GM19099 (cell line): ENCODE data around the gene ZNF419.

Source experiments
- POLR2A ChIP-seq: IDR thresholded peaks from 3 replicates; pipeline ENCODE4 v1.6.1; 2011; ENCODE audit warnings: low read depth; ENCODE audit not compliant: insufficient read length; ENCODE audit errors: extremely low read depth

ZNF419 gene

DNA sequence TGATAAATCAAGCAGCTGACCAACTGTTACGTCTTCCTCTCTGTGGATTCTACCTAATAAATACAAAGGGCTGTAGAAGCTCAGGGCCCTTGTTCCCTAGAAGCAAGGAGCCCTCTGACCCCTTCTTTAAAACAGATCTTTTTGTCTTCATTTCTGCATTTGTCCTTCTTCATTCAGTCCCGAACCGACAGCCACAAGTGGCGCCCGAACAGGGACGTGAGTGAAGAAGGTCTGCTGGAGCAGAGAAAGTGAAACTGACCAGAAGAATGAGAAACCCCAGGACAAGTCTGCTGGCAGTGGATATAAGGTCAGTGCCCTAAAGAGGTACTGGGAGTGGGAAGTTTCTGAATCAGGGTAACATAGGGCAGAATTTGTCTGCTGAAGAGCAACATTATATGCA, 25.3 kb downstream of the ZNF419 start:
- no peak for TF ChIP-seq POLR2A

DNA sequence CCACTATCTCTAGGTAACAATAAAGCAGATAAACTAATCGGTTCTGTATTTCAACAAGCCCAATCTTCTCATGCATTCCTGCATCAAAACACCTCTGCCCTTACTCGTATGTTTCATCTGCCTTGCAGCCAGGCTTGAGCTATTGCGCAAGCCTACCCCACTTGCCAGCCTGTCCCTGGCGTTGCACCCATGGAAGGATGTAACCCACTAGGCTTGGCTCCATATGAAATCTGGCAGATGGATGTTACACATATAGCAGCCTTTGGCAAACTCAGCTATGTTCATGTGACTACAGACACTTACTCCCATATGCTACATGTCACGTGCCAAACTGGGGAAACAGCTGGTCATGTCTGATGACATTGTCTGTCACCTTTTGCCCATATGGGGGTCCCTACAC, 27.7 kb downstream of the ZNF419 start:
- TF ChIP-seq POLR2A: no peak

DNA sequence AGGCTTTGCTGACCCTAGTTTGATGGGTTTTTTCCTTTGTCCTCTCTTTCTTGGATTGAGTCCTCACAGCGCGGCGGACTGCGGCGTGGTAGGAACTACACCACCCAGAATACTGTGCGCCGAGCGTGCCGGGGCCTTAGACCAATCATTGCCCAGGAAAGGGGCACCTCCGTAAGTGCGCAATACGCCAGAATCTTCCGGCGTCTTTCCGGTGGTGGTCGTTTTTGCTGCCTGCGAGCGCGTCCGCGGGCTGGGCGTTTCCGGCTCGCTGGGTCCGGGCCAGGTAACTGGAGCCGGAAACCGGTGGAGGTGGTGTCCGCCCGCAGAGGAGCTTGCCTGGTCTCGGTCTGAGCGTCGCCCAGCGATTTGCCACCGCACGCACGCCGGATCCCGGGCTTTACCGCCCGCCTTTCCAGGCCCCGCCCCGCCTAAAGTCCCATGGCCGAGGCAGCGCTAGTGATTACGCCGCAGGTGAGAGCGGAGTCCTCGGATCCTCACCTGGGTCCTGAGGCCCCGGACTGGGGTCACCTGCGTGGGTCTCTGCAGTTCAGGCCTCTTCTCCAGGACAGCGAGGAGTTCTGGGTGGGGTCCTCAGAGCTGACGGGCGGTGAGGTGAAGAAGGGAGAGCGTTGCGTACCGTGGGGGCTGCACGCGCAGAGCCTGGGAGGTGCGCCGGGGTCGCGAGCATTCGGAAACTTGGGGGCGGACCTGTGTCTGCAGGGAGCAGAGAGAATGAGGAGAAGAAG, 39.8 kb downstream of the ZNF419 start, which contains the start of gene ZNF549:
ZNF549 (plus strand) TSS at position 221 of the 746 bp plus-strand sequence; CDS start at position 439, 218 bp downstream.
- peak; percentile 76 for TF ChIP-seq POLR2A

DNA sequence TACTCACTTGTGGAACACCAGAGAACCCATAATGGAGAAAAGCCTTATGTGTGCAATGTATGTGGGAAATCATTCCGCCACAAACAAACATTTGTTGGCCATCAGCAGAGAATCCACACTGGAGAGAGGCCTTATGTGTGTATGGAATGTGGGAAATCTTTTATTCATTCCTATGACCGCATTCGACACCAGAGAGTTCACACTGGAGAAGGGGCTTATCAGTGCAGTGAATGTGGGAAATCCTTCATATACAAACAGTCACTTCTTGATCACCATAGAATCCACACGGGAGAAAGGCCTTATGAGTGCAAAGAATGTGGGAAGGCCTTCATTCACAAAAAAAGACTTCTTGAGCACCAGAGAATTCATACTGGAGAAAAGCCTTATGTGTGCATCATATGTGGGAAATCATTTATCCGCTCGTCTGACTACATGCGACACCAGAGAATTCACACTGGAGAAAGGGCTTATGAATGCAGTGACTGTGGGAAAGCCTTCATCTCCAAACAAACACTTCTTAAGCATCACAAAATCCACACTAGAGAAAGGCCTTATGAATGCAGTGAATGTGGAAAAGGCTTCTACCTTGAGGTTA, 50.5 kb downstream of the ZNF419 start:
- TF ChIP-seq POLR2A: no peak
